GM23338 (cell line): ENCODE results near the gene GID4.

Experiments
- CREB1 ChIP-seq: fragments of 250-450 bp; sonication (Bioruptor Pico); IDR thresholded peaks from 2 replicates; pipeline ENCODE4 v1.5.0; 2020; ENCODE audit warnings: low read depth, mild to moderate bottlenecking, moderate library complexity
- CTCF ChIP-seq, 2 experiments: fragments of 200-600 bp in 1 of 2; sonication (generic) in 1 of 2; conservative IDR thresholded peaks; 2 replicates each; pipeline versions ENCODE4 v1.5.1 to v1.6.1; 2016 to 2017; ENCODE audit warnings: antibody characterized with exemption in 2 of 2, low read depth in 2 of 2, mild to moderate bottlenecking in 2 of 2, moderate library complexity in 1 of 2
- ETS1 ChIP-seq: IDR thresholded peaks from 2 replicates; pipeline ENCODE4 v1.6.1; 2016; ENCODE audit warnings: antibody characterized with exemption
- EZH2 ChIP-seq: fragments of 200-600 bp; sonication (generic); IDR thresholded peaks from one replicate; pipeline ENCODE4 v1.8.0; 2017; ENCODE audit warnings: antibody characterized with exemption, mild to moderate bottlenecking, low read depth; ENCODE audit not compliant: unreplicated experiment
- EZH2phosphoT487 ChIP-seq: fragments of 200-600 bp; sonication (generic); IDR thresholded peaks from one replicate; pipeline ENCODE4 v1.8.1; 2018; ENCODE audit warnings: antibody characterized with exemption; ENCODE audit not compliant: unreplicated experiment
- JUNB ChIP-seq: IDR thresholded peaks from one replicate; pipeline ENCODE4 v1.6.1; 2016; ENCODE audit warnings: antibody characterized with exemption; ENCODE audit not compliant: unreplicated experiment
- NANOG ChIP-seq: IDR thresholded peaks from 2 replicates; pipeline ENCODE4 v1.6.1; 2016; ENCODE audit warnings: antibody characterized with exemption, borderline replicate concordance
- POLR2AphosphoS5 ChIP-seq: IDR thresholded peaks from 2 replicates; pipeline ENCODE4 v1.6.1; 2016; ENCODE audit warnings: antibody characterized with exemption, low read depth
- REST ChIP-seq: IDR thresholded peaks from one replicate; pipeline ENCODE4 v1.6.1; 2018; ENCODE audit warnings: antibody characterized with exemption; ENCODE audit not compliant: unreplicated experiment
- STAT1 ChIP-seq: IDR thresholded peaks from one replicate; pipeline ENCODE4 v1.6.1; 2016; ENCODE audit warnings: antibody characterized with exemption; ENCODE audit not compliant: unreplicated experiment
- ZNF114 ChIP-seq: fragments of 250-450 bp; sonication (Bioruptor Pico); IDR thresholded peaks from 2 replicates; pipeline ENCODE4 v1.5.0; 2020; ENCODE audit warnings: mild to moderate bottlenecking, moderate library complexity
- ZNF331 ChIP-seq: fragments of 250-450 bp; sonication (Bioruptor Pico); IDR thresholded peaks from 2 replicates; pipeline ENCODE4 v1.5.0; 2020; ENCODE audit warnings: low read depth, mild to moderate bottlenecking, moderate library complexity
- ZNF462 ChIP-seq: fragments of 250-450 bp; sonication (Bioruptor Pico); IDR thresholded peaks from 2 replicates; pipeline ENCODE4 v1.5.0; 2020; ENCODE audit warnings: mild to moderate bottlenecking, moderate library complexity

GRCh38 chr17:18037486-18037885 is 1.7 kb upstream of the GID4 start:
- TF ChIP-seq EZH2 (no peak), CTCF (conservative IDR thresholded peaks at IDR 0.05; ENCODE audit: low read depth in 2 of 2) (no peak), CREB1 (CRISPR knock-in tag) (no peak), JUNB (no peak), POLR2AphosphoS5 (no peak), REST (no peak), EZH2phosphoT487 (no peak), STAT1 (no peak), ZNF331 (CRISPR knock-in tag) (no peak), NANOG (no peak), ETS1 (no peak), ZNF114 (no peak), ZNF462 (CRISPR knock-in tag) (no peak)
